Stimulated activated CD8-positive, alpha-beta memory T cell treated with anti-CD3 and anti-CD28 coated beads, Interleukin-4, amount 100 ng/mL, for 24 hours (primary cell): ENCODE results near the gene CDCP2.

Source experiments
- DNase-seq: peaks from one replicate; pipeline ENCODE4 v3.0.0-alpha.2; 2020; ENCODE audit warnings: low read depth

The CDCP2 gene

GRCh38 chr1:54152696-54153095 is at the start of gene CDCP2:
Gene CDCP2, minus strand, starts transcription at chr1:54153000. Its CDS starts 78 bp downstream, at chr1:54152922.
- DNase-seq, result no peak

- DNase-seq, result no peak
These were observed 47.8 kb upstream of the CDCP2 start for GRCh38 chr1:54200519-54200997.

- DNase-seq, result peak; percentile 79
These were observed 47.1 kb upstream of the CDCP2 start, which contains the start of the genes CYB5RL and MRPL37 for GRCh38 chr1:54199765-54200518. Gene CYB5RL, minus strand, starts transcription at chr1:54200030. Its CDS starts 4,414 bp downstream, at chr1:54195616. Gene MRPL37, plus strand, starts transcription at chr1:54200167. Its CDS starts 77 bp downstream, at chr1:54200244.

DNA sequence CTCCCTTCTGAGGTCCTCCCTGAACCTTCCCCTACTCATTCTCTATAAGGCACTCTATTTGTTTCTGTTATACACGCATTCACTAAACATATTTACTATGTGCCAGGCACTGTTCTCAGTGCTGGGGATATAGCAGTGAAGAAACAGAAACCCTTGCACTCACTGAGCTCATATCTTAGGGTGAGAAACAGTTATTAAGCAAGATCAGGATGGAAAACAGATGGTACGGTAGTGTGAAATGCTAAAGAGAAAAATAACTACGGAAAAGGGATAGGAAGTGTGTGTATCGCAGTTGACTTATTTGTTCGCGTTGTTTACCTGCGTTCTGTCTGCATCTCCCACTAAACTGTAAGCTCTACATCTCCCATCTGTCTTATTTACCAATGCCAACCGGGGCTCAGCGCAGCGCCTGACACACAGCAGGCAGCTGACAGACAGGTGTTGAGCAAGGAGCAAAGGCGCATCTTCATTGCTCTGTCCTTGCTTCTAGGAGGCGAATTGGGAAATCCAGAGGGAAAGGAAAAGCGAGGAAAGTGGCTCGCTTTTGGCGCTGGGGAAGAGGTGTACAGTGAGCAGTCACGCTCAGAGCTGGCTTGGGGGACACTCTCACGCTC is 46.5 kb upstream of the CDCP2 start:
- DNase-seq, result no peak

- no peak for DNase-seq
These were observed 40.7 kb upstream of the CDCP2 start for GRCh38 chr1:54193453-54193852.

- no peak for DNase-seq
These were observed 38.7 kb upstream of the CDCP2 start for GRCh38 chr1:54191525-54191924.

GRCh38 chr1:54190526-54190925 is 37.7 kb upstream of the CDCP2 start:
- no peak for DNase-seq

DNA sequence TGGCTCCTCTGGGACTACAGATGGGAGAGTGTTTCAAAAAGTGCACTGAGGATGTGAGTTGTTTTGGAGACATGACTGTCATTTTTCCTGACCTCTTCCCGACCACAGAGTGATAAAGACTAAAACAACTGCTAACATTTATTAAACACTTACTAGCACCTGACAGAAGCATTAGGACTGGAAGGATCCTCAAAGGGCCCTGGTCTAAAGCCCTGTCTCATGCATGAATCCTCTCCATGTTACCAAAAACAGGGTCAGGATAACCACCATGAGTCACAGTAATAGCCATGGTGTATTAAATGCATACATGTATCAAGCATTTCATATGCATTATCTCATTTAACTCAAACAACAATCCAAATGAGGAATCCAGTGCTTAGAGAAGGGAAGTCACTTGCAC is 35.5 kb upstream of the CDCP2 start:
- DNase-seq, result no peak

- no peak for DNase-seq
These were observed 33.3 kb upstream of the CDCP2 start for GRCh38 chr1:54186056-54186455.

DNA sequence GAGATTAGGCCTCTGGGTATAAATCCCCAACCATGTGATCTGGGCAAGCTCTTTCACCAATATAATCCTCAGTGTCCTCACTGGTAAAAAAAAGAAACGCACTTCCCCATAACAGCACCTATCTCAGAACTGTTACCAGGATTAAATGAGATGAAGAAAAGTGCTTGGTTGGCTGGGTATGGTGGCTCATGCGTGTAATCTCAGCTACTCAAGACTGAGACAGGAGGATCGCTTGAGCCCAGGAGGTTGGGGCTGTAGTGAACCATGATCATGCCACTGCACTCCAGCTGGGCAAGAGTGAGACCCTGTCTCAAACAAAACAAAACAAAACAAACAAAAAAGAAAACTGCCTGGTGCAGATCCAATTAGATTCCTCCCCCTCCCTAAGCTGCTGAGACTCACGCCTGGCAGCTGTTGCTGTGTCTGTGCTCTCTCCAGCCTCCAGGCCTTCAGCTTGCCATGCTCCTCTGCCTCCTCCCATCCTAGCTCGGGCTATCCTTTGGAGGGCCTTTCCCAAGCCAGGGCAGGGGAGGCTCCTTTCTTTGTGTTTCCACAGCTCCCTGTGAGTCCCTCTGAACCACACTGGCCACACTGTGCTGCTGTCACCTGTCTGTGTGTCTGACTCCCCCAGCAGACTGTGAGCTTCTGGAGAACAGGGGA is 28.0 kb upstream of the CDCP2 start:
- DNase-seq, result no peak

- no peak for DNase-seq
These were observed 25.7 kb upstream of the CDCP2 start for GRCh38 chr1:54178296-54179070.

DNA sequence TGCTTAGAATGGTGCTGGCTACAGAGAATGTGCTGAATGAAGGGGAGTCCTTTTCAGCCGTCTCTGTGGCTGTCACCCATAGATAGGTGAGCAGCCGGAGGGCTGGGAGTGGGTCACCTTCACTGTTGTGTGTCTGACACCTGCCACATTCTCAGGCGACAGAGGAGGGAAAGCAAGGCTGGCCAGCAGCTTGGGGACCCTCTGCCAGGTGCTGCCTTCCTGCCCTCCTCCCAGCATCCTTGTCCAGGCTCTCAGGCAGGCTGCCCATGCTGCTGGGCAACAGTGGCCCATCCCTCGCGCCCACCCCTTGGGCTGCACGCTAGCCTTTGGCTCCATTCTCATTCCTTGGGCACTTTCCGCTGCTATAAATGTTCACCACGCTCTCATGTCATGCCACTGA is 24.9 kb upstream of the CDCP2 start:
- DNase-seq, result no peak

GRCh38 chr1:54176621-54177327 is 24.0 kb upstream of the CDCP2 start:
- no peak for DNase-seq

- no peak for DNase-seq
These were observed 21.3 kb upstream of the CDCP2 start for GRCh38 chr1:54174106-54174505.

DNA sequence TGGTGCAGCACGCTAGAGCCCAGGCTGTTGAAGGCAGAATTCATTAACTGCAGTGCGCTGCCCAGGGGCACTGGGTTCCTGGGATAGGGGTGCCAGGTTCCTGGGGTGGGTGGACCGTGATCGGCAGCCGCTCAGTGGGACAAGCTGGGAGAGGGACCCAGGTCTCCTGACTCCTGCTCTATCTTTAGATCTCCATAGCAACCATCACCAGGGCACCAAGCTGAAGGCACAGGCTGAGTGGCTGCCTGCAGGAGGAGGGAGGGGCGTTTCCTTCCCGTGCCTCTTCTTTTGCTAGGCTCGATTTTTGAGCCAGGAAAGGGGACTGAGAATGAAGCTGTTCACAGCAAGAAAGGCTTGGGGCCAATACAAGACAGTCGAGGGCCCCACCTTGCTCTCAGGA is 20.9 kb upstream of the CDCP2 start:
- DNase-seq, result no peak

GRCh38 chr1:54172614-54173599 is 20.1 kb upstream of the CDCP2 start:
- no peak for DNase-seq

DNA sequence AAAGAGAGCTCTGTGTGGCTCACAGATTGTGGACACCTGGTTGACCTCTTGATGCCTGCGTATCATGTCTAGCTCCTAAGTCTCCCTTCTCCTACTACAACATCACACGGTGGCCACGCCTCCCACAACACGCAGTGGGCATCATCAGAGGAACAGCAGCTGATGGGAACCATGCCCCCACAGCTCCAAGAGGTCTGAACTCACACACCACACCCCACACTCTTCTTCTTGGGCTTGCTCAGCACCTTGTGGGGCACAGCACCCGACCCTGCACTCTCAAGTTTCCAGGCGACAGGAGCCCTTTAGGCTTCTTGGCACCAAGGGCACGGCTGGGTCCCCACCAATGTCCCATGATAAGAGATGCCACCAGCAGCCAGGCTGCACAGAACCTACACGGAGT is 18.8 kb upstream of the CDCP2 start:
- DNase-seq, result no peak

- no peak for DNase-seq
These were observed 18.2 kb upstream of the CDCP2 start for GRCh38 chr1:54171016-54171415.

DNA sequence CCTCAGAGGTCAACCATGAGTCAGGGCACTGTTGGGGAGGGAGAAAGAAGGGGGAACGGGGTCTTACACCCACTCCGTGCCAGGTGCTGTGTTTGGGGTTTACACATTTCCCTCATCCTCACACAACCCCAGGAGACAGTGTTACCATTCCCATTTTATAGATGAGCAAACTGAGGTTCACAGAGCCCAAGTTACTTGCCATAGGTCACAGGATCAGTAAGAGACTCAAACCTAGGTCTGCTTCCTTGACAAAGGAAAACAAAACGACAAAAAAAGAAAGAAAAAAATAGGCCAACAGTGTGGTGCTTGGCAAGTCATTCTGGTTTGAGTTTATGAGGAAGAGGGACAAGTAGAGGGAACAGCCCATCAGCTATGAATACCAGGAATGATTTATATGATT is 16.3 kb upstream of the CDCP2 start:
- no peak for DNase-seq
